LNCaP clone FGC (cell line): ENCODE results near the gene QKI.

Experiments used
- DNase-seq: peaks from one replicate; pipeline ENCODE4 v3.0.0-alpha.2; 2011; ENCODE audit warnings: low read depth
- H3K4me3 ChIP-seq: 2 replicates; pipeline ENCODE4 v1.5.1; 2011; ENCODE audit warnings: mild to moderate bottlenecking, low read depth, low read length, control low read depth
- TF ChIP-seq, protein P1 (sequence below): IDR thresholded peaks from 2 replicates; pipeline ENCODE4 v1.5.1; 2012; ENCODE audit warnings: mild to moderate bottlenecking; ENCODE audit not compliant: control insufficient read depth, insufficient read depth; ENCODE audit errors: extremely low read depth

QKI gene

DNA sequence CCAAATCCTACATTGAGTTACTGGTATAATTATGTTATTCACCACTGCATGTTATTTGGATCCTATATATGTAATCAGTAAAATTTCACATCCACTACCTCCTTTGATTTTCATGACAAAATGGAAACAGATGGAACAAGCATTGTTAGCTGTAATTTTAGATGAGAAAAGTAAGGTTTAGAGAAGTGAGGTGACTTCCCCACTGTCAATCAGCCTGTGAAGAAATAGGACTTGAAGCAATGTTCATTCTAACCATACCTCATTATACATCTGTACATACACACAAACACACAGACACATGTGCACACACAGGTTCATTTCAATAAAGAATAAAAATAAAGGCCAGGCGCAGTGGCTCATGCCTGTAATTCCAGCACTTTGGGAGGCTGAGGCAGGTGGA, 23.7 kb upstream of the QKI start:
- no peak for DNase-seq
- no peak overlapping the region for H3K4me3 ChIP-seq
- TF ChIP-seq, protein P1, sequence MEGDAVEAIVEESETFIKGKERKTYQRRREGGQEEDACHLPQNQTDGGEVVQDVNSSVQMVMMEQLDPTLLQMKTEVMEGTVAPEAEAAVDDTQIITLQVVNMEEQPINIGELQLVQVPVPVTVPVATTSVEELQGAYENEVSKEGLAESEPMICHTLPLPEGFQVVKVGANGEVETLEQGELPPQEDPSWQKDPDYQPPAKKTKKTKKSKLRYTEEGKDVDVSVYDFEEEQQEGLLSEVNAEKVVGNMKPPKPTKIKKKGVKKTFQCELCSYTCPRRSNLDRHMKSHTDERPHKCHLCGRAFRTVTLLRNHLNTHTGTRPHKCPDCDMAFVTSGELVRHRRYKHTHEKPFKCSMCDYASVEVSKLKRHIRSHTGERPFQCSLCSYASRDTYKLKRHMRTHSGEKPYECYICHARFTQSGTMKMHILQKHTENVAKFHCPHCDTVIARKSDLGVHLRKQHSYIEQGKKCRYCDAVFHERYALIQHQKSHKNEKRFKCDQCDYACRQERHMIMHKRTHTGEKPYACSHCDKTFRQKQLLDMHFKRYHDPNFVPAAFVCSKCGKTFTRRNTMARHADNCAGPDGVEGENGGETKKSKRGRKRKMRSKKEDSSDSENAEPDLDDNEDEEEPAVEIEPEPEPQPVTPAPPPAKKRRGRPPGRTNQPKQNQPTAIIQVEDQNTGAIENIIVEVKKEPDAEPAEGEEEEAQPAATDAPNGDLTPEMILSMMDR: no peak

DNA sequence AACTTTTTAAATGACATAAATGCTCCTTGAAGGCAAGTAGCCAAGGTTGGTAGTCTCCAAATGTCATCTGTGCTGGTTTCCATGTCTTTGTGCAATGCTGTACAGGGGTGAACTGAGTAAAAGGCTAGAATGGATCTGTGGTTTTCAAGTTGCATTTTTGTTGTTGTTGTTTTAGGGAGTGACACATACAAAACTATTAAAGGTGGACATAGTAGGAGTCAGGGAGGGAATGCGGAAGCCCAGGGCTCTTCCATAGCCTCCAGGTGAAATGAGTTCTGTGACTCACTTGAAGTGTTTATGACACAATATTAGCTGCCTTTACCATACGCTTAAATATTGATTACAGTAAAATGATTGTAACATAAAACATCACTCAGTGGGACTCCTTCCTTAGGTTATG, 22.5 kb upstream of the QKI start:
- TF ChIP-seq, protein P1: no peak
- H3K4me3 ChIP-seq: no peak overlapping the region
- DNase-seq: no peak

DNA sequence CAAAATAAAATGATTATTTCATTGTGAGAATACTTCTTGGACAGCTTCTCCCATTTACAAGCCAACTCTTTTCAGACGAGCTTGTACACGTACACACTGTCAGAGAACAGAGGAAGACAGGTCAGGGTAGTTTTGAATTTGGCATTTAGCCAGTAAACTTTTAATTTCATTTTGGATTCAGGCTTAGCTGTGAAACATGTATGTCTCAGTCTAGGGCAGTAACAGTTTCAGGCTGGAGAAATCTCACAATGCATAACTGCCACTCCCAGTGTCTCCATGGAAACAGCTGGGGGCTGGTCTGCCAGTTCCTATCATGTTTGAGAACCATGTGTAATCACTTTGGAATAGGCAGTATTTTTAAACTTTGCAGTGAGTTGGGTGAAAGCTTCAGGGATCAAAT, 22.0 kb upstream of the QKI start:
- no peak overlapping the region for H3K4me3 ChIP-seq
- peak; percentile 63 for DNase-seq
- TF ChIP-seq, protein P1: no peak

DNA sequence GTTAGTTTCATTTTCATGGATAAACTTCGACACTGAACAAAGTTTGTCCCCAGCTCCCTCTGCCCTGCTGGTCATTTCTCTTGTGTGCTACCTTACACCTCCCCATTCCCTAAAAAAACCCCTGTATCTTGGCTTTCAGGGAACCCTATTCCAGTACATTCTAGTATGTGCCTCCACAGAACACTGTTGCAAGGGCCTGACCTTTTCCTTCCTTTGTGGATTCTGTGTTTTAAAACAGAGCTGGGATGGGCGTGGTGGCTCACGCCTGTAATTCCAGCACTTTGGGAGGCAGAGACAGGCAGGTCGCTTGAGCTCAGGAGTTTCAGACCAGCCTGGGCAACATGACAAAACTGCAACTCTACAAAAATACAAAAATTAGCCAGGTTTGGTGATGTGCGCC, 20.6 kb upstream of the QKI start:
- H3K4me3 ChIP-seq: no peak overlapping the region
- DNase-seq: no peak
- TF ChIP-seq, protein P1: no peak

DNA sequence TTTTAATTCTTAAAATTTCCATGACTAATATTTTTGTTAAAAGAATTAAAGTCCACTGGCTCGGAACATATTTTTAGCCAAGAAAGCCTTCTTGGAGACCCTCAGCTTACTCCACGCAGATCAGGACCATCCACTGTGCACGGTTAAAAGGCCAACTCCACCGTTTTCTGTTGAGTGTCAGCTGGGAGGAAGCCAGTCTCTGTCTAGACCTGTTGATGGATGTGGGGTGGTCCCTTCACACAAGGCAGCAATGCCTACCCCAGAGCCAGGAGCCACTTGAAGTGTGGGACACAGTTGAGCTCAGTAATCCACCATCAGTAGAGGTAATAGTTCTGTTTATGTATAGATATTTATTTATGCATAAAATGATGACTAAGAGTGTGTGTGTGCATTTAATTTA, 19.9 kb upstream of the QKI start:
- DNase-seq: no peak
- H3K4me3 ChIP-seq: no peak overlapping the region
- TF ChIP-seq, protein P1: no peak

DNA sequence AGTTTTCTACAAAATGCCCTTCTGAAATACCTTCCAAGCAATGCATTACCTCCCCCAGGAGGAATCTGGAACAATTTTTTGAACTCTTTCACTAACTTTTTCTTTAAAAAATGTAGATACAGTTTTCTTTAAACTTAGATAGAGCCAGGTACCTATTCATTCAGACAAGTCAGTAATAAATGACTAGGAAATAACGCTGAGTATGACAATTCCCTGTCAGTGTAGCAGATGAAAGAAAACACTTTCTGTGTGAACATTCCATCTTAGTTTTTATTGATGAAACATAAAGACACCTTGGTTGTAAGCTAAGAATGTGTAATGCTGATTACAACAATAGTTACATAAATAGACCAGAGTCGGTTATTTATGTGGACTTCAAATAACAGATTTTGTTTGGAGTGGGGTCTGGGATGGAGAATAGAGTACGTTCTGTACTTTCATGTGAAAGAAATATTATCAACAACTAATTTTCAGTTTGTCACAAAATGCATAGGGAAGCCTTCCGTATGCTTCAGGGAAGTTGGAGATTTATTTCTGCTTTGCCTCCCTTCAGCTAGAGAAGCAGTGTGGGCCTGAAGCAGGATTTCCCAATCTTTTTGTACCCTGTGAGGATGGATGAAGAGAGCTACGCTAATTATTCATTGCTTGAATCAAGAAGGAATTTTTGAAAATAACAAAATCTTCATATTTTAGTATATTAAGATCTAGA, 19.2 kb upstream of the QKI start:
- H3K4me3 ChIP-seq: no peak overlapping the region
- DNase-seq: no peak
- TF ChIP-seq, protein P1: no peak

DNA sequence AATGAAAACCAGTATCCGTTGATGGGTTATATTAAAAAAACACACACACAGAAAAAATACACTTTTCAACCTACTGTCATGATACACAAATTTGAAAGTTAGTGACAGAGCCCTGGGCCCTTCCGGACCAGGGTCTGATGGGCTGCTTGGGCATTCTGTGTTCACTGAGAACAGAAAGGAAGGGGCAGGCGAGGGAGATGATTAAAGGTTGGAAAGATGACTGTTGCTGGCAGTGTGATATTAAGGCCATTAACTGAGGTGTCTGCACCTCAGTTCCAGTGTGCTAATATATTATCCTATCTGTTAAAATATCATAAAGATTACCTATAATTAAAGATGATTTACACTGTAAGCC, 18.7 kb upstream of the QKI start:
- H3K4me3 ChIP-seq: no peak overlapping the region
- TF ChIP-seq, protein P1: no peak
- DNase-seq: no peak
